Loucy (cell line): Measurements from ENCODE around the gene TMEM132C.

Experiments used
- H2AFZ ChIP-seq: fragments of 200-600 bp; sonication (generic); 2 replicates; pipeline ENCODE4 v1.6.0; 2016; ENCODE audit warnings: antibody characterized with exemption, mild to moderate bottlenecking, low read length, moderate library complexity
- H3F3A ChIP-seq: fragments of 200-600 bp; 2 replicates; pipeline ENCODE4 v1.6.0; 2016; ENCODE audit warnings: antibody characterized with exemption, low read depth, mild to moderate bottlenecking
- H3K27me3 ChIP-seq: fragments of 200-600 bp; sonication (generic); 2 replicates; pipeline ENCODE4 v1.6.1; 2014; ENCODE audit warnings: low read length, mild to moderate bottlenecking; ENCODE audit not compliant: insufficient read depth, poor library complexity, severe bottlenecking
- H3K36me3 ChIP-seq: fragments of 200-600 bp; sonication (generic); 2 replicates; pipeline ENCODE4 v1.6.1; 2016; ENCODE audit warnings: low read length; ENCODE audit not compliant: insufficient read depth
- H3K4me1 ChIP-seq: fragments of 200-600 bp; sonication (generic); 2 replicates; pipeline ENCODE4 v1.5.1; 2014; ENCODE audit warnings: low read length, mild to moderate bottlenecking; ENCODE audit not compliant: insufficient read depth, poor library complexity, severe bottlenecking
- H3K4me2 ChIP-seq: fragments of 200-600 bp; sonication (generic); 2 replicates; pipeline ENCODE4 v1.6.0; 2014; ENCODE audit warnings: antibody characterized with exemption, low read length, low read depth, mild to moderate bottlenecking; ENCODE audit not compliant: poor library complexity, severe bottlenecking
- H3K4me3 ChIP-seq: fragments of 200-600 bp; sonication (generic); 2 replicates; pipeline ENCODE4 v1.5.1; 2014; ENCODE audit warnings: low read length, mild to moderate bottlenecking, mixed read lengths; ENCODE audit not compliant: poor library complexity, severe bottlenecking
- H3K79me2 ChIP-seq: fragments of 200-600 bp; sonication (generic); 2 replicates; pipeline ENCODE4 v1.6.1; 2014; ENCODE audit warnings: low read length; ENCODE audit not compliant: insufficient read depth
- H3K9ac ChIP-seq: fragments of 200-600 bp; sonication (generic); 2 replicates; pipeline ENCODE4 v1.6.0; 2014; ENCODE audit warnings: mild to moderate bottlenecking, low read depth, low read length, moderate library complexity; ENCODE audit not compliant: poor library complexity, severe bottlenecking
- H3K9me2 ChIP-seq: fragments of 200-600 bp; sonication (generic); replicated peaks from 2 replicates; pipeline ENCODE4 v1.6.1; 2016; ENCODE audit warnings: low read depth, low read length, mixed read lengths
- H3K9me3 ChIP-seq: fragments of 200-600 bp; sonication (generic); 2 replicates; pipeline ENCODE4 v1.6.1; 2014; ENCODE audit warnings: mild to moderate bottlenecking, antibody characterized with exemption, low read length, low read depth; ENCODE audit not compliant: insufficient read depth
- H4K20me1 ChIP-seq: fragments of 200-600 bp; sonication (generic); 2 replicates; pipeline ENCODE4 v1.6.0; 2014; ENCODE audit warnings: antibody characterized with exemption, low read length, mild to moderate bottlenecking; ENCODE audit not compliant: insufficient read depth, poor library complexity, severe bottlenecking
- CTCF ChIP-seq: fragments of 200-600 bp; sonication (generic); conservative IDR thresholded peaks from 2 replicates; pipeline ENCODE4 v1.5.1; 2014; ENCODE audit warnings: mild to moderate bottlenecking, antibody characterized with exemption, low read length
- EZH2phosphoT487 ChIP-seq: fragments of 200-600 bp; IDR thresholded peaks from 2 replicates; pipeline ENCODE4 v1.6.1; 2018; ENCODE audit warnings: antibody characterized with exemption, mild to moderate bottlenecking, moderate library complexity, borderline replicate concordance

The TMEM132C gene

GRCh38 chr12:128265566-128265965 is 1.4 kb upstream of the TMEM132C start:
- Histone ChIP-seq H3K9ac (no peak overlapping the region), H3K79me2 (no peaks in the 10 kb centered on the region), H3K4me3 (no peak overlapping the region), H3F3A (no peaks in the 10 kb centered on the region), H3K27me3 (no peaks in the 10 kb centered on the region), H3K4me1 (no peaks in the 10 kb centered on the region), H3K36me3 (no peaks in the 10 kb centered on the region), H3K4me2 (no peak overlapping the region), H3K9me2 (no peaks in the 10 kb centered on the region), H4K20me1 (no peaks in the 10 kb centered on the region), H3K9me3 (no peaks in the 10 kb centered on the region), H2AFZ (no peak overlapping the region)
- no peak for TF ChIP-seq CTCF
- no peak for TF ChIP-seq EZH2phosphoT487

- Histone ChIP-seq H3K27me3 (no peaks in the 10 kb centered on the region), H2AFZ (no peak overlapping the region), H3K4me2 (no peak overlapping the region), H3K9me3 (no peaks in the 10 kb centered on the region), H3K4me3 (no peak overlapping the region), H4K20me1 (no peaks in the 10 kb centered on the region), H3K36me3 (no peaks in the 10 kb centered on the region), H3K9ac (no peak overlapping the region), H3F3A (no peaks in the 10 kb centered on the region), H3K79me2 (no peaks in the 10 kb centered on the region), H3K4me1 (no peaks in the 10 kb centered on the region), H3K9me2 (no peaks in the 10 kb centered on the region)
- no peak for TF ChIP-seq CTCF
- TF ChIP-seq EZH2phosphoT487 = no peak
Measured at GRCh38 chr12:128266086-128266485, 884 bp upstream of the TMEM132C start.

GRCh38 chr12:128266541-128267130 is 334 bp upstream of the TMEM132C start:
- no peaks in the 10 kb centered on the region for H3K9me2 ChIP-seq
- H3K4me1 ChIP-seq = no peaks in the 10 kb centered on the region
- H2AFZ ChIP-seq = no peak overlapping the region
- TF ChIP-seq CTCF = no peak
- TF ChIP-seq EZH2phosphoT487 = no peak
- H3K36me3 ChIP-seq = no peaks in the 10 kb centered on the region
- H3K79me2 ChIP-seq = no peaks in the 10 kb centered on the region
- H4K20me1 ChIP-seq = no peaks in the 10 kb centered on the region
- no peak overlapping the region for H3K4me3 ChIP-seq
- no peaks in the 10 kb centered on the region for H3K27me3 ChIP-seq
- H3K4me2 ChIP-seq = no peak overlapping the region
- no peaks in the 10 kb centered on the region for H3F3A ChIP-seq
- no peaks in the 10 kb centered on the region for H3K9me3 ChIP-seq
- no peak overlapping the region for H3K9ac ChIP-seq
